HepG2 (cell line): ENCODE data around the gene GSTA5. TPM values are rescaled to one million over a fixed set of nuclear protein-coding genes. Genes with fewer than 3 reads are reported as not detected.

Experiments used
- ATAC-seq: fragments of 200-7000 bp; cut with Tn5 transposase; 3 replicates; pipeline ENCODE4 v1.9.1; 2020; ENCODE audit warnings: mild to moderate bottlenecking, moderate library complexity
- BruUV-seq: library from RNA; stranded (reverse); fragments of 400-500 nt; replicated peaks from 2 replicates; lab custom pipeline; 2021; lab: Mats Ljungman, UMichigan
- CTCF ChIA-PET: fragments of 300-600 bp; formaldehyde crosslinking; extraction: SDS; loops from one replicate; lab custom pipeline; 2021; ENCODE audit warnings: low total read pairs, inconsistent platforms, low intra/inter-chr PET ratio; lab: Yijun Ruan, JAX
- POLR2A ChIA-PET: fragments of 350-600 bp; sonication (Branson Sonifier 250); formaldehyde crosslinking; loops from one replicate; lab custom pipeline; 2020; ENCODE audit warnings: antibody characterized with exemption, inconsistent platforms; lab: Yijun Ruan, JAX
- DNase-seq: peaks from one replicate; pipeline ENCODE4 v3.0.0-alpha.2; 2015; ENCODE audit warnings: low spot score
- FAIRE-seq: peaks from 3 replicates; lab custom pipeline; 2011; peaks lifted over from hg19 to GRCh38; lab: Jason Lieb, UNC
- H2AFZ ChIP-seq: one replicate; pipeline ENCODE4 v1.6.1; 2011; ENCODE audit warnings: low read length, inconsistent platforms
- H3K27ac ChIP-seq: fragments of 300-600 bp; 3 replicates; pipeline ENCODE4 v1.8.0; 2011; ENCODE audit warnings: mixed run types, mild to moderate bottlenecking, mixed read lengths, low read length, inconsistent platforms; ENCODE audit not compliant: insufficient read depth; ENCODE audit errors: extremely low read length
- H3K27me3 ChIP-seq, 2 experiments: fragments of 200-600 bp in 1 of 2; 2 replicates in 1 of 2; 3 replicates in 1 of 2; pipeline versions ENCODE4 v1.6.0 to v1.8.0; 2011; ENCODE audit warnings: low read length in 2 of 2, mild to moderate bottlenecking in 2 of 2, moderate library complexity in 2 of 2, inconsistent platforms in 1 of 2; ENCODE audit not compliant: insufficient read depth in 2 of 2, control insufficient read depth in 1 of 2
- H3K36me3 ChIP-seq, 2 experiments: fragments of 200-600 bp in 1 of 2; replicated peaks in 1 of 2; 2 replicates in 1 of 2; 3 replicates in 1 of 2; pipeline versions ENCODE4 v1.5.1 to v1.8.0; 2011; ENCODE audit warnings: low read length in 2 of 2, inconsistent platforms in 1 of 2; ENCODE audit not compliant: insufficient read depth in 2 of 2, control insufficient read depth in 1 of 2
- H3K4me1 ChIP-seq: 2 replicates; pipeline ENCODE4 v1.5.1; 2012; ENCODE audit warnings: low read length, inconsistent platforms; ENCODE audit not compliant: insufficient read depth
- H3K4me2 ChIP-seq: 2 replicates; pipeline ENCODE4 v1.6.0; 2011; ENCODE audit warnings: low read depth, low read length, inconsistent platforms
- H3K4me3 ChIP-seq, 3 experiments: fragments of 200-600 bp in 1 of 3; sonication (generic), shearing (Covaris generic) in 1 of 3; replicated peaks in 1 of 3; 2 replicates each; pipeline ENCODE4 v1.5.1; 2011 to 2016; ENCODE audit warnings: low read length in 3 of 3, inconsistent platforms in 2 of 3, low read depth in 2 of 3, mild to moderate bottlenecking in 2 of 3, control low read depth in 1 of 3, mixed read lengths in 1 of 3; ENCODE audit not compliant: insufficient read depth in 1 of 3
- H3K79me2 ChIP-seq: one replicate; pipeline ENCODE4 v1.6.1; 2011; ENCODE audit warnings: low read length, inconsistent platforms; ENCODE audit not compliant: insufficient read depth
- H3K9ac ChIP-seq: 2 replicates; pipeline ENCODE4 v1.6.0; 2011; ENCODE audit warnings: mild to moderate bottlenecking, low read depth, low read length, inconsistent platforms; ENCODE audit not compliant: insufficient read depth
- H3K9me3 ChIP-seq: 2 replicates; pipeline ENCODE4 v1.5.1; 2012; ENCODE audit warnings: mild to moderate bottlenecking, low read length
- H4K20me1 ChIP-seq: 2 replicates; pipeline ENCODE4 v1.6.0; 2011; ENCODE audit warnings: inconsistent platforms, mild to moderate bottlenecking, low read length, moderate library complexity; ENCODE audit not compliant: insufficient read depth
- AKAP8 ChIP-seq: sonication (generic); formaldehyde crosslinking; IDR thresholded peaks from 2 replicates; pipeline ENCODE4 v1.5.1; 2020; ENCODE audit warnings: mild to moderate bottlenecking, missing genetic modification reagents
- CENPX ChIP-seq: sonication (generic); formaldehyde crosslinking; IDR thresholded peaks from 2 replicates; pipeline ENCODE4 v1.9.0; 2021; ENCODE audit warnings: mild to moderate bottlenecking, missing genetic modification reagents, moderate library complexity
- DDIT3 ChIP-seq: sonication (generic); formaldehyde crosslinking; IDR thresholded peaks from 2 replicates; pipeline ENCODE4 v1.4.0; 2020; ENCODE audit warnings: mild to moderate bottlenecking, missing genetic modification reagents
- HMGA1 ChIP-seq: sonication (generic); formaldehyde crosslinking; conservative IDR thresholded peaks from 2 replicates; pipeline ENCODE4 v1.4.0; 2020; ENCODE audit warnings: missing genetic modification reagents
- HNRNPUL1 ChIP-seq: fragments of 200-400 bp; formaldehyde crosslinking; IDR thresholded peaks from 2 replicates; pipeline ENCODE4 v1.6.1; 2017; ENCODE audit warnings: low read depth, mild to moderate bottlenecking, low read length, moderate library complexity
- IKZF4 ChIP-seq: sonication (generic); formaldehyde crosslinking; IDR thresholded peaks from 2 replicates; pipeline ENCODE4 v1.5.1; 2020; ENCODE audit warnings: borderline replicate concordance, mild to moderate bottlenecking, low read depth, missing genetic modification reagents; ENCODE audit errors: not compliant biosample characterization
- JUNB ChIP-seq: sonication (generic); formaldehyde crosslinking; IDR thresholded peaks from 2 replicates; pipeline ENCODE4 v1.8.0; 2022; ENCODE audit warnings: missing genetic modification reagents, mild to moderate bottlenecking, borderline replicate concordance
- KLF15 ChIP-seq: sonication (generic); formaldehyde crosslinking; IDR thresholded peaks from 2 replicates; pipeline ENCODE4 v1.8.1; 2023; ENCODE audit warnings: borderline replicate concordance, mild to moderate bottlenecking, inconsistent platforms, missing genetic modification reagents, mixed read lengths
- MBD4 ChIP-seq: IDR thresholded peaks from 2 replicates; pipeline ENCODE4 v1.6.1; 2012; ENCODE audit warnings: low read length, inconsistent platforms, borderline replicate concordance
- PAX8 ChIP-seq: sonication (generic); formaldehyde crosslinking; IDR thresholded peaks from 2 replicates; pipeline ENCODE4 v1.8.0; 2022; ENCODE audit warnings: mild to moderate bottlenecking, missing genetic modification reagents, borderline replicate concordance
- POGK ChIP-seq: sonication (generic); formaldehyde crosslinking; conservative IDR thresholded peaks from 2 replicates; pipeline ENCODE4 v1.8.0; 2022; ENCODE audit warnings: mild to moderate bottlenecking, moderate library complexity, missing genetic modification reagents
- TFAP4 ChIP-seq: sonication (generic); IDR thresholded peaks from 2 replicates; pipeline ENCODE4 v1.6.1; 2016; ENCODE audit warnings: low read depth, borderline replicate concordance
- ZFP62 ChIP-seq: sonication (generic); formaldehyde crosslinking; IDR thresholded peaks from 2 replicates; pipeline ENCODE4 v1.4.0; 2020; ENCODE audit warnings: missing genetic modification reagents
- ZKSCAN8 ChIP-seq: IDR thresholded peaks from 2 replicates; pipeline ENCODE4 v1.6.1; 2016; ENCODE audit warnings: borderline replicate concordance, missing genetic modification reagents, missing compliant biosample characterization
- ZNF552 ChIP-seq: sonication (generic); formaldehyde crosslinking; IDR thresholded peaks from 2 replicates; pipeline ENCODE4 v1.9.0; 2022; ENCODE audit warnings: missing genetic modification reagents, mild to moderate bottlenecking, borderline replicate concordance
- ZNF713 ChIP-seq: sonication (generic); formaldehyde crosslinking; IDR thresholded peaks from 2 replicates; pipeline ENCODE4 v1.4.0; 2020; ENCODE audit warnings: mild to moderate bottlenecking, missing genetic modification reagents
- ZNF75D ChIP-seq: sonication (generic); formaldehyde crosslinking; IDR thresholded peaks from 2 replicates; pipeline ENCODE4 v1.8.1; 2023; ENCODE audit warnings: missing genetic modification reagents, mild to moderate bottlenecking, borderline replicate concordance
- ZSCAN12 ChIP-seq: sonication (generic); formaldehyde crosslinking; IDR thresholded peaks from 2 replicates; pipeline ENCODE4 v1.9.0; 2021; ENCODE audit warnings: mild to moderate bottlenecking, missing genetic modification reagents
- WGBS: methylation state at CpG from one replicate; pipeline ENCODE4 v1.1.6; 2017; ENCODE audit warnings: low lambda C conversion rate; 5-methylcytosine and 5-hydroxymethylcytosine counted together
- in situ Hi-C: cut with HindIII; loops from 2 replicates; pipeline ENCODE4 v1.10.0; 2017; ENCODE audit warnings: low pct_unique_long_range_greater_than_20kb; ENCODE audit not compliant: extremely low pct_ligation_motif_present
- intact Hi-C: fragments of 100-400 bp; cut with micrococcal nuclease; formaldehyde crosslinking; loops from one replicate; pipeline ENCODE4 v1.10.0; 2022; ENCODE audit not compliant: unreplicated experiment
- polyA plus RNA-seq, 8 experiments: library from polyadenylated mRNA; depleted of rRNA in 3 of 8; stranded (reverse) in 7 of 8; unstranded in 1 of 8; fragments of >200 nt; fragmentation: Illumina TruSeq in 4 of 8; extraction: Trizol in 4 of 8; gene quantifications; 2 replicates each; pipeline versions ENCODE4 v1.2.1 to v1.2.3, GENCODE V29; 2011 to 2016; ENCODE audit warnings: low read depth in 4 of 8, missing spikeins in 1 of 8, mixed read lengths in 1 of 8; ENCODE audit not compliant: insufficient read depth in 1 of 8
- total RNA-seq, 5 experiments: library from RNA; depleted of rRNA; stranded (reverse); fragments of >200 nt; fragmentation: Illumina TruSeq; extraction: Trizol; gene quantifications; 2 replicates each; pipeline ENCODE4 v1.2.3, GENCODE V29; 2016; ENCODE audit warnings: low read depth in 1 of 5

The GSTA5 gene
- total and polyA plus RNA-seq, 2 of the 13 experiments (the other 11 are each of a cell fraction or from before 2014, with no cell fraction given) = not detected

- ATAC-seq (no peak), DNase-seq (no peak), FAIRE-seq (no peak)
- H4K20me1 ChIP-seq = no peaks in the 10 kb centered on the region
- no peaks in the 10 kb centered on the region for H3K79me2 ChIP-seq
- no peak overlapping the region for H3K4me2 ChIP-seq
- in situ Hi-C loops (no loop called here), intact Hi-C loops (no loop called here)
- no TSS peak for BruUV-seq
- ChIA-PET POLR2A (no interaction called here), CTCF (no interaction called here)
- WGBS = 23% methylated on average over 3 of the region's 3 CpGs
- no peak for TF ChIP-seq ZNF713 (CRISPR knock-in tag)
- TF ChIP-seq HMGA1 (CRISPR knock-in tag) = no peak
- TF ChIP-seq DDIT3 (CRISPR knock-in tag) = no peak
- TF ChIP-seq HNRNPUL1 = no peak
- TF ChIP-seq ZKSCAN8 = no peak
- no peak for TF ChIP-seq JUNB (CRISPR knock-in tag)
- no peak for TF ChIP-seq ZNF552 (CRISPR knock-in tag)
- no peak for TF ChIP-seq IKZF4 (CRISPR knock-in tag)
- TF ChIP-seq KLF15 (CRISPR knock-in tag) = no peak
- TF ChIP-seq ZFP62 (CRISPR knock-in tag) = no peak
- no peak for TF ChIP-seq ZNF75D (CRISPR knock-in tag)
- no peak for TF ChIP-seq AKAP8 (CRISPR knock-in tag)
- TF ChIP-seq MBD4 = no peak
- no peak for TF ChIP-seq ZSCAN12 (CRISPR knock-in tag)
- no peak for TF ChIP-seq TFAP4
- no peak for TF ChIP-seq POGK
- no peak for TF ChIP-seq PAX8
- no peak for TF ChIP-seq CENPX (CRISPR knock-in tag)
- no peak overlapping the region for H3K9ac ChIP-seq
- no peak overlapping the region for H3K27ac ChIP-seq
- 0 out of 2 replicates have a peak, but pooled peaks cover 9% of the 10 kb centered on the region for H3K4me1 ChIP-seq
- no peak overlapping the region for H3K4me3 ChIP-seq
- H3K36me3 ChIP-seq = no peaks in the 10 kb centered on the region
- no peaks in the 10 kb centered on the region for H3K9me3 ChIP-seq
- peaks cover 0 to 3% of the 10 kb centered on the region in 2 experiments; a peak in 2 of 5 replicates for H3K27me3 ChIP-seq
- H2AFZ ChIP-seq = no peak overlapping the region
These were observed 49.4 kb upstream of the GSTA5 start for GRCh38 chr6:52890018-52890417.
